HEK293 (cell line): ENCODE data around the gene SLC25A45.

Experiments used
- AEBP2 ChIP-seq: fragments of 450-650 bp; formaldehyde crosslinking; IDR thresholded peaks from 2 replicates; pipeline ENCODE4 v1.5.1; 2016; ENCODE audit warnings: missing biosample characterization, missing genetic modification characterization, borderline replicate concordance
- CTCF ChIP-seq: fragments of 450-650 bp; formaldehyde crosslinking; IDR thresholded peaks from 2 replicates; pipeline ENCODE4 v1.5.1; 2016; ENCODE audit warnings: missing biosample characterization, missing genetic modification characterization
- ELK4 ChIP-seq: IDR thresholded peaks from 2 replicates; pipeline ENCODE4 v1.6.1; 2011; ENCODE audit warnings: mild to moderate bottlenecking, low read depth, low read length, borderline replicate concordance
- HIC1 ChIP-seq: fragments of 450-650 bp; formaldehyde crosslinking; IDR thresholded peaks from 2 replicates; pipeline ENCODE4 v1.5.1; 2016; ENCODE audit warnings: missing biosample characterization, missing genetic modification characterization
- HOXA7 ChIP-seq: sonication (generic); formaldehyde crosslinking; IDR thresholded peaks from 2 replicates; pipeline ENCODE4 v1.8.1; 2022; ENCODE audit warnings: missing genetic modification reagents, borderline replicate concordance
- OVOL3 ChIP-seq: fragments of 450-650 bp; formaldehyde crosslinking; IDR thresholded peaks from 2 replicates; pipeline ENCODE4 v1.5.1; 2016; ENCODE audit warnings: missing biosample characterization, missing genetic modification characterization
- PRDM4 ChIP-seq: fragments of 450-650 bp; formaldehyde crosslinking; IDR thresholded peaks from 2 replicates; pipeline ENCODE4 v1.5.1; 2017; ENCODE audit warnings: missing biosample characterization, missing genetic modification characterization
- TCF7L2 ChIP-seq: IDR thresholded peaks from 2 replicates; pipeline ENCODE4 v1.6.1; 2011; ENCODE audit warnings: low read depth, mild to moderate bottlenecking, inconsistent platforms, low read length, moderate library complexity, borderline replicate concordance
- ZNF133 ChIP-seq: fragments of 450-650 bp; formaldehyde crosslinking; IDR thresholded peaks from 2 replicates; pipeline ENCODE4 v1.5.1; 2016; ENCODE audit warnings: missing biosample characterization, missing genetic modification characterization
- ZNF155 ChIP-seq: fragments of 450-650 bp; formaldehyde crosslinking; IDR thresholded peaks from 2 replicates; pipeline ENCODE4 v1.5.1; 2016; ENCODE audit warnings: missing biosample characterization, missing genetic modification characterization
- ZNF175 ChIP-seq: fragments of 450-650 bp; formaldehyde crosslinking; IDR thresholded peaks from 2 replicates; pipeline ENCODE4 v1.5.1; 2016; ENCODE audit warnings: missing biosample characterization, missing genetic modification characterization
- ZNF221 ChIP-seq: fragments of 450-650 bp; formaldehyde crosslinking; IDR thresholded peaks from 2 replicates; pipeline ENCODE4 v1.5.1; 2017; ENCODE audit warnings: missing biosample characterization, missing genetic modification characterization, borderline replicate concordance
- ZNF280C ChIP-seq: fragments of 450-650 bp; formaldehyde crosslinking; IDR thresholded peaks from 2 replicates; pipeline ENCODE4 v1.5.1; 2016; ENCODE audit warnings: missing biosample characterization, missing genetic modification characterization
- ZNF354C ChIP-seq: fragments of 450-650 bp; formaldehyde crosslinking; IDR thresholded peaks from 2 replicates; pipeline ENCODE4 v1.5.1; 2016; ENCODE audit warnings: missing biosample characterization, missing genetic modification characterization, low read depth, borderline replicate concordance
- ZNF362 ChIP-seq: fragments of 450-650 bp; formaldehyde crosslinking; IDR thresholded peaks from 2 replicates; pipeline ENCODE4 v1.5.1; 2016; ENCODE audit warnings: missing biosample characterization, missing genetic modification characterization
- ZNF37A ChIP-seq: fragments of 450-650 bp; IDR thresholded peaks from 2 replicates; pipeline ENCODE4 v1.5.1; 2018; ENCODE audit warnings: missing biosample characterization, missing genetic modification characterization
- ZNF449 ChIP-seq: fragments of 450-650 bp; formaldehyde crosslinking; IDR thresholded peaks from 2 replicates; pipeline ENCODE4 v1.5.1; 2017; ENCODE audit warnings: missing biosample characterization, mild to moderate bottlenecking, missing genetic modification characterization, moderate library complexity
- ZNF596 ChIP-seq: fragments of 450-650 bp; IDR thresholded peaks from 2 replicates; pipeline ENCODE4 v1.5.0; 2018; ENCODE audit warnings: missing biosample characterization, mild to moderate bottlenecking, missing genetic modification characterization, moderate library complexity
- ZNF626 ChIP-seq: fragments of 450-650 bp; sonication (Bioruptor Pico); formaldehyde crosslinking; IDR thresholded peaks from 2 replicates; pipeline ENCODE4 v1.5.1; 2018; ENCODE audit warnings: missing biosample characterization, missing genetic modification characterization, inconsistent platforms
- ZNF629 ChIP-seq: fragments of 450-650 bp; formaldehyde crosslinking; IDR thresholded peaks from 2 replicates; pipeline ENCODE4 v1.5.1; 2017; ENCODE audit warnings: missing biosample characterization, missing genetic modification characterization
- ZSCAN16 ChIP-seq: fragments of 450-650 bp; formaldehyde crosslinking; IDR thresholded peaks from 2 replicates; pipeline ENCODE4 v1.5.1; 2016; ENCODE audit warnings: missing biosample characterization, missing genetic modification characterization
- ZSCAN4 ChIP-seq: fragments of 450-650 bp; formaldehyde crosslinking; IDR thresholded peaks from 2 replicates; pipeline ENCODE4 v1.5.1; 2017; ENCODE audit warnings: missing biosample characterization, missing genetic modification characterization

Gene SLC25A45

GRCh38 chr11:65422633-65423515 is 40.4 kb upstream of the SLC25A45 start, which contains the start of gene NEAT1 (continued):
- TF ChIP-seq HIC1 (tag by site-specific recombination) = no peak
- TF ChIP-seq OVOL3 (tag by site-specific recombination) = 0 out of 2 replicates have a peak, but pooled peaks have one; percentile 50
- TF ChIP-seq ZNF362 = no peak
- TF ChIP-seq ZNF629 (tag by site-specific recombination) = no peak; the same call in 1 of the 2 replicates
- TF ChIP-seq ELK4 = no peak
- TF ChIP-seq CTCF = peak; percentile 71
- TF ChIP-seq ZNF280C = no peak
- no peak for TF ChIP-seq HOXA7
- no peak for TF ChIP-seq ZNF596 (tag by site-specific recombination)
- no peak for TF ChIP-seq ZNF449 (tag by site-specific recombination)
- no peak for TF ChIP-seq ZSCAN16
- no peak for TF ChIP-seq ZNF221
- no peak for TF ChIP-seq ZNF175
- TF ChIP-seq ZNF626 (tag by site-specific recombination) = no peak
- TF ChIP-seq ZNF133 (tag by site-specific recombination) = no peak
- no peak for TF ChIP-seq AEBP2 (tag by site-specific recombination)
- TF ChIP-seq TCF7L2 = no peak
- TF ChIP-seq ZNF354C (tag by site-specific recombination) = no peak
- TF ChIP-seq ZNF155 (tag by site-specific recombination) = no peak
- TF ChIP-seq PRDM4 (tag by site-specific recombination) = peak; percentile 41
- TF ChIP-seq ZSCAN4 (tag by site-specific recombination) = no peak
- TF ChIP-seq ZNF37A = no peak
